Aorta (tissue), 5 donors: ENCODE measurements around the gene ITGA11. TPM values are rescaled to one million over a fixed set of nuclear protein-coding genes. Genes with fewer than 3 reads are reported as not detected.

Experiments used
- ATAC-seq: fragments of 200-7000 bp; cut with Tn5 transposase; one replicate; pipeline ENCODE4 v1.9.1; 2022; ENCODE audit warnings: moderate library complexity; ENCODE audit not compliant: low FRiP score
- DNase-seq, 2 donors: peaks; one replicate each; pipeline ENCODE4 v3.0.0-alpha.2; 2020
- H3K27ac ChIP-seq, 2 donors: one replicate each; pipeline ENCODE4 v1.5.1; 2013; ENCODE audit warnings: low read length in 2 of 2, mild to moderate bottlenecking in 2 of 2, moderate library complexity in 2 of 2, control low read depth in 1 of 2, inconsistent platforms in 1 of 2, low read depth in 1 of 2
- H3K27me3 ChIP-seq, 2 donors: one replicate each; pipeline ENCODE4 v1.6.1; 2013; ENCODE audit warnings: control low read depth in 1 of 2, low read length in 1 of 2, mild to moderate bottlenecking in 1 of 2, moderate library complexity in 1 of 2; ENCODE audit not compliant: insufficient read depth in 2 of 2, control insufficient read depth in 1 of 2
- H3K36me3 ChIP-seq, 2 donors: one replicate each; pipeline ENCODE4 v1.6.1; 2013; ENCODE audit warnings: control low read depth in 1 of 2, low read length in 1 of 2, mild to moderate bottlenecking in 1 of 2; ENCODE audit not compliant: insufficient read depth in 2 of 2, control insufficient read depth in 1 of 2
- H3K4me1 ChIP-seq, 2 donors: one replicate each; pipeline ENCODE4 v1.6.1; 2013; ENCODE audit warnings: low read length in 2 of 2, control low read depth in 1 of 2, mild to moderate bottlenecking in 1 of 2, moderate library complexity in 1 of 2; ENCODE audit not compliant: insufficient read depth in 2 of 2, control insufficient read depth in 1 of 2
- H3K4me3 ChIP-seq, 2 donors: one replicate each; pipeline ENCODE4 v1.5.1; 2013; ENCODE audit warnings: low read length in 2 of 2, control low read depth in 1 of 2, mild to moderate bottlenecking in 1 of 2
- H3K9me3 ChIP-seq: one replicate; pipeline ENCODE4 v1.6.1; 2013; ENCODE audit warnings: mild to moderate bottlenecking, low read length; ENCODE audit not compliant: control insufficient read depth
- WGBS, 2 donors: extraction: QIAGEN DNeasy Blood & Tissue Kit; methylation state at CpG; one replicate each; pipeline ENCODE4 v1.1.7; 2013; 5-methylcytosine and 5-hydroxymethylcytosine counted together
- intact Hi-C, 2 donors: fragments of 100-400 bp; cut with DNase I; formaldehyde crosslinking; loops; one replicate each; pipeline versions ENCODE4 v1.14.2 to v1.15.0; 2022
- polyA plus RNA-seq, 2 donors: library from polyadenylated mRNA; stranded (reverse); fragments of 200-250 nt; gene quantifications; one replicate each; pipeline ENCODE4 v1.2.3, GENCODE V29; 2013
- total RNA-seq, 2 donors: library from RNA; stranded (reverse); fragmentation: NEBNext Ultra II Directional; extraction: Animal tissue kit (Norgen Biotek cat#: 25700); gene quantifications; one replicate each; pipeline ENCODE4 v1.2.1, GENCODE V29; 2021
- donor health status: healthy with polysubstance abuse.
- donor health status: Bipolar disorder and iron deficiency.
- donor health status: DM: no; HTN: no; CAD: no.
- donor health status: DM: no; HTN: no; CAD: no.
- donor health status: DM: yes; HTN: yes; CAD: no.

Gene ITGA11
- total and polyA plus RNA-seq, 4 donors: 21.4 to 154 (median 107) TPM

DNA sequence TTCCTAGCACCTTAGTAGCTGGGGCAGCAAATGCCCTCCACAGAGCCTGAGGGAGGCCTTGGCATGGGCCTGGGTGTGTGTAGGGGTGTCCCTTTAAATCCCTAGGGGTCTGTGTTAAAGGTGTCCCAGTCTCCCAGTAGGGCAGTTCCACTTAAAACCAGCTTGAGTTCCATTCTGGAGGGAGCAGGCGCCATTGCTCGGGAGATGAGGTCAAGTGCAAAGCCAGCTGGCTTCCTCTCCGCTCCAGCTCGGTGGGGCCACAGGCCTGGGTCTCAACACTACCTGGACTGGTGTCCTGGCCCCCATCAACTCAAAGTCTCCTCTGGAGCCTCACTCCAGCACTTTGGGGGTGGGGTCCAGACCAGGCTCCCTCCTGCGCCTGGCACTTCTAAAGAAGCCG lies 129.2 kb downstream of the ITGA11 start:
- intact Hi-C loops: loop anchor here (5.0 kb wide), 2 partner anchors 50 to 375 kb away; no protein-coding TSS in a partner anchor

DNA sequence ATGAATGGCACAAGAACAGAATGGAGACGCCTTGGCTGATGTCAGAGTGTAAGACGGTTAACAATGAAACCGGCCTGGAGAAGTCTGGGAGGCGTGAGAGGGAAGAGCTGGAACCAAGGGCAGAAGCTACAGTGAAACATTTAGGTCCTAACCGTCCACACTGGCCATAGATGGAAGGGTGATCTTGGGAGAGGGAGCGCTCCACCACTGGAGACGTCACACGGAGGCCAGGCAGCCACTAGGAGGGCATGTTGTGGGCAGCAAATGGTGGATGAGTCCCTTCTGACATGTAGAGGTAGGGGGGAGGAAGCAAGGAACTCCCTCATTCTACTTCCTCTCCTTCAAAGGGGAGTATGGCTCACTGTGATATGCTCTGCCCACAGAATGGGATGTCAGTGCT lies 130.7 kb downstream of the ITGA11 start:
- Histone ChIP-seq H3K4me3 (no peak overlapping the region), H3K27ac (no peak overlapping the region), H3K9me3 (no peaks in the 10 kb centered on the region), H3K36me3 (peaks cover 0 to 7% of the 10 kb centered on the region in 2 donors), H3K4me1 (no peaks in the 10 kb centered on the region), H3K27me3 (no peaks in the 10 kb centered on the region)
- intact Hi-C loops: loop anchor here (5.0 kb wide), 2 partner anchors 49 to 376 kb away; no protein-coding TSS in a partner anchor
- ATAC-seq (no peak), DNase-seq (no peak)
- WGBS, 2 donors: 86 to 90% methylated on average over 8 of the region's 8 CpGs

More for the DNA sequence above, 129.2 kb downstream of the ITGA11 start:
- Histone ChIP-seq H3K4me1 (no peaks in the 10 kb centered on the region), H3K4me3 (no peak overlapping the region), H3K9me3 (no peaks in the 10 kb centered on the region), H3K27ac (no peak overlapping the region), H3K27me3 (no peaks in the 10 kb centered on the region), H3K36me3 (peaks cover 0 to 7% of the 10 kb centered on the region in 2 donors)
- 94 to 95% methylated on average over 6 of the region's 6 CpGs for WGBS, 2 donors
- ATAC-seq: no peak
- no peak for DNase-seq

DNA sequence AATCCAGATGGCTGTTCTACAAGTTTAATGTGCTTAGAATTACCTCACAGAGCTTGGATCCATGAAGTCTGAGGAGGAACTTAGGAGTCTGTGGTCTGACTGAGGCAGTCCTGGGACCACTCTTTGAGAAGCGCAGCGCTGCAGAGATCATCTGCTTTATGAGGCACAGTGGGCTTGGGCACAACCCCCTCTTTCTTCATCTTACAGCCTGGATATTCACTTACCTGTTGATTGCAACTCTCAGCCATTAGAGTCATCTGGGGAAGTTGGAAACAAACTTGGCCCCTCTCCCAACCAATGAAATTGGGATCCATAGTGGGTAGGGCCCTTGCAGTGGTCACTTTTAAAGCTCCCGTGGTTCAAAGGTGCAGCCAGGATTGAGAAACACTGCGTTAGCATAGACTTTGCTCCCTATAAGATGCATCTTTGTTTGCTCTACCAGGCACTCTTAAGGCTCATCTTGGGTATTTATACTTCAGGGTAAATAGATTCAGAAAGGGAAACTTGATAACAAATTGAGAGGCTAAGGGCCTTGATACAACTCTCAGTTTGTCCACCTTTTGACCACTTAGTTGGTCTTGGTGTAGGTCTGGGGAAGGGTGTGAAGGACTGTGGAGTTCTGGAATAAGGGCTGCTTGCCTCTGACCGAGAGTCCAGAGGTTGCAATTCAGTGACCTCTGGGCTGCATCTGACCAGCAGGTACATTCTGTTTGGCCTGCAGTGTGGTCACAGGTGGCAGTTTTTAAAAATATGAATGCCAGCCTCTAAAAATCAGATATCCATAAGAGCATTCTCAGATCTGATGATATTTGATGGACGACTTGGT lies 131.6 kb downstream of the ITGA11 start:
- H3K4me1 ChIP-seq: no peaks in the 10 kb centered on the region
- H3K4me3 ChIP-seq: no peak overlapping the region
- no peak for ATAC-seq
- WGBS, 2 donors: 80 to 94% methylated on average over 6 of the region's 6 CpGs
- no peak for DNase-seq
- no peak overlapping the region for H3K27ac ChIP-seq
- no peaks in the 10 kb centered on the region for H3K9me3 ChIP-seq
- intact Hi-C loops: loop anchor here (5.0 kb wide), 2 partner anchors 48 to 377 kb away; no protein-coding TSS in a partner anchor
- peaks cover 0 to 4% of the 10 kb centered on the region in 2 donors for H3K36me3 ChIP-seq
- no peaks in the 10 kb centered on the region for H3K27me3 ChIP-seq

DNA sequence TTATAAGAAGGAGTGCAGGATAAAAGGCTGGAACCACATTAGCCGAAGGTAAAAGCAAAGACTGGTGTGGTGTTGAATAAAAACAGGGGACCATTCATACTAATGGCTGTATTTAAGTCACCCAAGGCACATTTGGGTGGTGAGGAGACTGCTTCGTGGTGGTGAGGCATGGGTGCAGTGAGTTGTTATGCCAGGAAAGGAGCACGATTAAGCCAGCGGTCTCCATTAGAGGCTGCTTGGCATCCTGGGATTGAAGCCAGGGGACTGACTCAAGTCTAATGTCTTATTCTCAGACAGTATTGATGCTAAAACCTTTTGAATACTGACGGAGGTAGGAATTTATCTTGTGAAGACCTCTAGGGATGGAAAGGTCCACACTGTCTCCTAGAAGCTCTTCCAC lies 132.5 kb downstream of the ITGA11 start:
- DNase-seq: no peak
- Histone ChIP-seq H3K4me1 (no peaks in the 10 kb centered on the region), H3K9me3 (no peaks in the 10 kb centered on the region), H3K27me3 (no peaks in the 10 kb centered on the region), H3K36me3 (peaks cover 0 to 4% of the 10 kb centered on the region in 2 donors), H3K4me3 (no peak overlapping the region), H3K27ac (no peak overlapping the region)
- 19% methylated on average over 5 of the region's 5 CpGs for WGBS, 2 donors
- intact Hi-C loops: no loop called here
- no peak for ATAC-seq

DNA sequence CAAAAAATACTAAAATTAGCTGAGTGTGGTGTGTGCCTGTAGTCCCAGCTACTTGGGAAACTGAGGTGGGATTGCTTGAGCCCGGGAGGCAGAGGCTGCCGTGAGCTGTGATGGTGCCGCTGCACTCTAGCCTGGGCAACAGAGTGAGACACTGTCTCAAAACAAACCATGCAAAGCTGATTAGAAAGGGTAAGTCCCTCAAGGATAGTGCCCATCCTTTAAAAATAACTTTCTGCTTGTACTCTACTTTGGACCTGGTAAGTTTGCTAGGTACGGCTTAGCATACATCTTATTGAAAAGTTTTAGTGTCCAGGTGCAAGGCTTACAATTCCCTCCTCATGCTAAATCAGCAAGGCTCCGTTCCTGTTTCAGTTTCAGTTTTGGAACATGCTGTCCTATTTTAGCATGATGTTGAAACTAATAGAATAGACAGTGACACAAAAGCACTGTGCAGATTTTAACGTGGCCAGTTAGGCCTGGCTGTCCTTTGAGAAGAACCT lies 133.0 kb downstream of the ITGA11 start:
- peaks cover 0 to 4% of the 10 kb centered on the region in 2 donors for H3K36me3 ChIP-seq
- H3K4me1 ChIP-seq: no peaks in the 10 kb centered on the region
- WGBS, 2 donors: 32 to 37% methylated on average over 6 of the region's 6 CpGs
- H3K27ac ChIP-seq: peak overlapping the region in 1 of 2 donors; percentile 29
- intact Hi-C loops: no loop called here
- ATAC-seq (peak; percentile 54), DNase-seq (no peak)
- no peak overlapping the region for H3K4me3 ChIP-seq
- H3K27me3 ChIP-seq: no peaks in the 10 kb centered on the region
- no peaks in the 10 kb centered on the region for H3K9me3 ChIP-seq

DNA sequence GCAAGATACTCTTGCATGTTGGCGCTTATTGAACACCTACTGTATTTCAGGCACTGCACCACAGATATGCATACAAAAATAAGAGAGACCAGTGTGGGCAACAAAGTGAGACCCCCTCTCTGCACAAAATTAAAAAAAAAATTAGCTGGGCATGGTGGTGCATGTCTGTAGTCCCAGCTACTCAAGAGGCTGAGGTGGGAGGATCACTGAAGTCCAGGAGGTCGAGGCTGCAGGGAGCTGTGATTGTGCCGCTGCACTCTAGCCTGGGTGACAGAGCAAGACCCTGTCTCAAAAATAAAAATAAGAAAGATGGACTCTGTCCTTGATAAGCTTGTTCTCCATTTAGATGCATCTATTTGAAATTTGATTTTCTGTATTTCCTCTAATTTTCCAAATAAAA lies 133.6 kb downstream of the ITGA11 start:
- Histone ChIP-seq H3K9me3 (no peaks in the 10 kb centered on the region), H3K36me3 (peaks cover 0 to 1% of the 10 kb centered on the region in 2 donors), H3K4me1 (no peaks in the 10 kb centered on the region), H3K27me3 (no peaks in the 10 kb centered on the region), H3K4me3 (no peak overlapping the region), H3K27ac (no peak overlapping the region)
- DNase-seq: no peak
- no peak for ATAC-seq
- 94% methylated on average over 3 of the region's 3 CpGs for WGBS, 2 donors
- intact Hi-C loops: no loop called here

DNA sequence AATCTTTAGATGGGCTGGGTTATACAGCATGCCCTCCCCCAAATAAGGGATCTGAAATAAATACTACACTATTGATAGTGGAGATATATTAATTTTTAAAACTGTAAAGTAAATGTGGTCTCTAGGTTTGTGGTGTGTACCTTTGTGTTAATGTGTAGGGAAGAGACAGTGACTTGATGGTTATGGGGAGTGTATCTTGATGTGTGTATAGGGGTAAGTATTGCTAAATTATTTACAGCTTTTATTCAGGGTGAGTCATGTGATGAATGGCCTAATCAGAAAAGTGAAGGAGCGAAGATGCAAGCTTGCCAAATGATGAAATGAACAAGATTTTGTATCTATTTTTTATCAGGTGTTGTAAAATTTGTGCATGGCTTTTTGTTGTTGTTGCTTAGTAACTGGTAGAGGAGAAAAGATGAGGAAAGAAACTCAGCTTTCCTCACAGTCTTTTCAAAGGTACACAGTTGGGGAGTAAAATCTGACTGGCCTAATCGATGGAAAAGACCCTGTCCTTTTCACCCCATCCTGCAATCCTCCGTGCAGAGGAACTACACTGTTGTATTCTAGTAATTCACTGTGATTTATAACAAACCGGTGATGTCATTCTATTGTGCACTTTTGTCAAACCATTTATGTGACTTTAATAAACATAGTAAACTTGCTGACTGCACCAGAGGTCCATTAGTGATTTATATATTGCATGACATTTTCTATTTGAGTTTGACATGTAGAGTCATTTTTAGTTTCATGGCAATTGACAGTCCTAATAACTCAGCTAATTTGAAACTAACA lies 136.8 kb downstream of the ITGA11 start:
- intact Hi-C loops: no loop called here
- H3K4me3 ChIP-seq: no peak overlapping the region
- H3K27ac ChIP-seq: no peak overlapping the region
- no peak for DNase-seq
- peaks cover 0 to 4% of the 10 kb centered on the region in 2 donors for H3K36me3 ChIP-seq
- no peak for ATAC-seq
- H3K27me3 ChIP-seq: no peaks in the 10 kb centered on the region
- WGBS, 2 donors: 72 to 74% methylated on average over 4 of the region's 4 CpGs
- H3K4me1 ChIP-seq: no peaks in the 10 kb centered on the region
- H3K9me3 ChIP-seq: no peaks in the 10 kb centered on the region

DNA sequence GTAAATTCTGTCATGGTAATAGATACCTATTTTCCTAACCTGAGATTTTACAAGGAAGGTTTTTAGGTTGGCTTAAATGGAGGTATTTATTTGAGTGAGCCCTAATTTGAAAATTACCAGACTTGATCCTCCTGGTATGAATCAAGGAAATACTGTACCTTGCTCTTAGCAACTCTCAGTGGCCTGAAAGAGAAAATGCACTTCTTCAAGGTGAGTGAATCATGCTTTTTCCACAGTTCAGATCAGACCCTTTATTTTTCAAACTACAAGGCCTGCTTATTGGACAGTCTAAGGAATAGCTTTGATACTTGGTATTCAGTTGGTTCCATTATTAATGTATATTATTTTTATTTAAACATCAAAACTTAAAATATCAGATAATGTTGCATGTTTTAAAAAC lies 139.0 kb downstream of the ITGA11 start:
- ATAC-seq (no peak), DNase-seq (no peak)
- Histone ChIP-seq H3K4me1 (no peaks in the 10 kb centered on the region), H3K4me3 (no peak overlapping the region), H3K36me3 (peaks cover 0 to 8% of the 10 kb centered on the region in 2 donors), H3K27ac (no peak overlapping the region), H3K27me3 (no peaks in the 10 kb centered on the region), H3K9me3 (no peaks in the 10 kb centered on the region)
- intact Hi-C loops: no loop called here
